HUDEP-2 (cell line): ENCODE data around the gene TNIP2.

Experiments
- DNase-seq, 76 experiments: peaks; one replicate each; lab custom pipeline; 2025; ENCODE audit not compliant: unreplicated experiment in 76 of 76; lab: John Stamatoyannopoulos, UW

TNIP2 gene

GRCh38 chr4:2794486-2795299 lies 38.6 kb upstream of the TNIP2 start:
- DNase-seq, result peak in 70 of 76 experiments; percentile 14 to 83 (median 69)

- DNase-seq, result peak in 56 of 76 experiments; percentile 1 to 66 (median 42)
These were observed 37.7 kb upstream of the TNIP2 start for GRCh38 chr4:2793586-2794485.

GRCh38 chr4:2792711-2793585 lies 36.8 kb upstream of the TNIP2 start, which contains the start of gene SH3BP2:
TSS of gene SH3BP2 (plus strand) at chr4:2793085. CDS start at chr4:2820618, 27,533 bp downstream.
- DNase-seq, result peak in 66 of 76 experiments; percentile 8 to 84 (median 60)

- no peak for DNase-seq
These were observed 36.2 kb upstream of the TNIP2 start for GRCh38 chr4:2792396-2792710.

GRCh38 chr4:2791518-2792395 lies 35.6 kb upstream of the TNIP2 start:
- DNase-seq, result no peak

- DNase-seq, result no peak
These were observed 34.7 kb upstream of the TNIP2 start for GRCh38 chr4:2790583-2791517.

GRCh38 chr4:2789793-2790582 lies 33.9 kb upstream of the TNIP2 start:
- DNase-seq, result no peak

- DNase-seq, result no peak
These were observed 33.2 kb upstream of the TNIP2 start for GRCh38 chr4:2789351-2789750.

- DNase-seq, result peak in 27 of 76 experiments; percentile 11 to 57 (median 23)
These were observed 32.5 kb upstream of the TNIP2 start for GRCh38 chr4:2788532-2789103.

GRCh38 chr4:2788101-2788500 lies 32.0 kb upstream of the TNIP2 start:
- DNase-seq, result no peak

GRCh38 chr4:2787230-2788100 lies 31.3 kb upstream of the TNIP2 start:
- DNase-seq, result no peak

GRCh38 chr4:2786794-2787229 lies 30.7 kb upstream of the TNIP2 start:
- no peak for DNase-seq

- no peak for DNase-seq
These were observed 30.1 kb upstream of the TNIP2 start for GRCh38 chr4:2786152-2786671.

- peak in 4 of 76 experiments; percentile 9 to 18 (median 13) for DNase-seq
These were observed 29.5 kb upstream of the TNIP2 start for GRCh38 chr4:2785613-2786012.

- DNase-seq, result no peak
These were observed 27.7 kb upstream of the TNIP2 start for GRCh38 chr4:2783790-2784189.

GRCh38 chr4:2781911-2782310 lies 25.8 kb upstream of the TNIP2 start:
- no peak for DNase-seq
